HFFc6 (cell line): Measurements from ENCODE around the gene KLK10. TPM values are rescaled to one million over a fixed set of nuclear protein-coding genes. Genes with fewer than 3 reads are reported as not detected.

Experiments used
- DNase-seq: peaks from one replicate; pipeline ENCODE4 v3.0.0-alpha.2; 2018
- H3K27ac Mint-ChIP-seq: 2 replicates; pipeline ENCODE4 v1.8.0; 2020; ENCODE audit warnings: mild to moderate bottlenecking, mixed read lengths
- H3K27me3 Mint-ChIP-seq: 2 replicates; pipeline ENCODE4 v1.8.0; 2021; ENCODE audit warnings: mild to moderate bottlenecking, moderate library complexity, mixed read lengths; ENCODE audit not compliant: insufficient read depth
- H3K36me3 Mint-ChIP-seq: 2 replicates; pipeline ENCODE4 v1.8.0; 2021; ENCODE audit warnings: low read depth, mixed read lengths
- H3K4me1 Mint-ChIP-seq: 2 replicates; pipeline ENCODE4 v1.8.0; 2020; ENCODE audit warnings: low read depth, mixed read lengths
- H3K4me3 Mint-ChIP-seq: 2 replicates; pipeline ENCODE4 v1.8.0; 2020; ENCODE audit warnings: mild to moderate bottlenecking, moderate library complexity, mixed read lengths
- H3K9me3 Mint-ChIP-seq: 2 replicates; pipeline ENCODE4 v1.8.0; 2020; ENCODE audit warnings: mild to moderate bottlenecking, mixed read lengths
- CTCF ChIP-seq: fragments of 200-600 bp; sonication (generic); IDR thresholded peaks from 2 replicates; pipeline ENCODE4 v1.5.0; 2021; ENCODE audit warnings: antibody characterized with exemption, mild to moderate bottlenecking
- total RNA-seq, 6 experiments: library from RNA; stranded (reverse); fragmentation: NEBNext Ultra II Directional; extraction: Animal tissue kit (Norgen Biotek cat#: 25700); gene quantifications; 2 replicates in 1 of 6; 3 replicates in 5 of 6; pipeline ENCODE4 v1.2.3, GENCODE V29; 2021

KLK10 gene
- total RNA-seq, 6 experiments from 2014 or later = not detected

DNA sequence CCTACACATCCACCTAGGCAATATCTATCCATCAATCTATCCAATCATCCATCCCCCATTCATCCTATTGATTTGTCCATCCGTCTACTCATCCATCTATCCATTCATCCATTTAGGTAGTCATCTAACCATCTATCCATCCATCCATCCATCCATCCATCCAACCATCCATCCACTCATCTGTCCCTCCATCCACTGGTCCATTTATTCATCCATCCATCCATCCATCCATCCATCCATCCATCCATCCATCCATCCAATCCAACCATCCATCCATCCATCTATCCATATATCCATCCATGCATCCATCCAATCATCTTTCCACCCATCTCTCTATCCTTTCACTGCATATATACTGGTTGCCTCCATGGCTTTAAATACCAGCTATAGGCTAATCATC is 41.5 kb upstream of the KLK10 start:
- TF ChIP-seq CTCF = no peak
- Mint-ChIP-seq H3K4me3 (no peak overlapping the region), H3K27ac (no peak overlapping the region), H3K9me3 (peaks cover 19% of the 10 kb centered on the region), H3K36me3 (no peaks in the 10 kb centered on the region), H3K27me3 (peaks cover 4% of the 10 kb centered on the region), H3K4me1 (no peaks in the 10 kb centered on the region)
- no peak for DNase-seq

DNA sequence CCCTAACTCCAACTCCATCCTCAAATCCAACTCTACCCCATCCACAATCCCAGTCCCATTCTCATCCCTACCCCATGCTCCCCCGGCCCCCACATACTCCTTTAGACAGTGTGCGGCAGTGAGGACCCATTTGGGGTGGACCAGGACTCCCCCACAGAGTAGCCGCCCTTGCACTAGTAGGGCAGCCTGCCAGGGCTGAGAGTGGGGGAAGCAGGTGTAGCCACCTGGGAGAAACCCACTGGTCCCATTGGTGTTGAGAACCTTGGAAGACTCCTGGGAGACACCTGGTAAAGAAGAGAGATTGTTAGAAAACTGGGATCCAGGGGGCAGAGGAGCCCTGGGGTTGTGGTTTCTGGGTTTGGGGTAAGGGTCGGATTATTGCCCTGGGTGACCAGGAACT is 40.8 kb upstream of the KLK10 start:
- no peak for DNase-seq
- Mint-ChIP-seq H3K27ac (no peak overlapping the region), H3K4me1 (no peaks in the 10 kb centered on the region), H3K27me3 (peaks cover 4% of the 10 kb centered on the region), H3K4me3 (no peak overlapping the region), H3K36me3 (no peaks in the 10 kb centered on the region), H3K9me3 (peaks cover 22% of the 10 kb centered on the region)
- no peak for TF ChIP-seq CTCF

- Mint-ChIP-seq H3K36me3 (no peaks in the 10 kb centered on the region), H3K9me3 (peaks cover 22% of the 10 kb centered on the region), H3K4me3 (no peak overlapping the region), H3K27ac (no peak overlapping the region), H3K27me3 (peaks cover 4% of the 10 kb centered on the region), H3K4me1 (no peaks in the 10 kb centered on the region)
- no peak for TF ChIP-seq CTCF
- no peak for DNase-seq
Measured at GRCh38 chr19:51059715-51060114, 40.2 kb upstream of the KLK10 start.

DNA sequence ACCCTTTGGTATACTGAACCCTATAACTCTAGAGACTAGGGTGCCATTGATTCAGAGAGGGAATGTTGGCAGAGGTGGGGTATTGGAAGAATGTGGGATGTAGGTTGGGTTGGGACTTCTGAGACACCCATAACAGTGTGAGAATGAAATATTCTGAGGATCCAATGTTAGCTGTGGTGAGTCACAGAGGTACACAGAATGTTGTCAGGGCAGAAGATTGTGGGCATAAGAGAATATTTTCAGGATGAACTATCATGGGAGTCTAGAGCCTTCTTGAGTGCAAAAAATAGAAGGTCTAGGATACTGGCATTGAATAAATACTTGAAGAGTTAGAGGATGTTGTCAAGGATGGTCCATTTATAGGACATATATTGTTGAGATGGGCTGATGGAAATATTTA is 36.4 kb upstream of the KLK10 start:
- no peaks in the 10 kb centered on the region for H3K4me1 Mint-ChIP-seq
- no peaks in the 10 kb centered on the region; the same call in 1 of the 2 replicates for H3K27me3 Mint-ChIP-seq
- no peak overlapping the region for H3K27ac Mint-ChIP-seq
- no peak for DNase-seq
- H3K36me3 Mint-ChIP-seq = no peaks in the 10 kb centered on the region
- H3K9me3 Mint-ChIP-seq = peaks cover 13% of the 10 kb centered on the region
- no peak overlapping the region for H3K4me3 Mint-ChIP-seq
- no peak for TF ChIP-seq CTCF

- Mint-ChIP-seq H3K4me3 (no peak overlapping the region), H3K27me3 (peaks cover 2% of the 10 kb centered on the region), H3K27ac (no peak overlapping the region), H3K36me3 (no peaks in the 10 kb centered on the region), H3K4me1 (no peaks in the 10 kb centered on the region), H3K9me3 (peaks cover 26% of the 10 kb centered on the region)
- DNase-seq = no peak
- no peak for TF ChIP-seq CTCF
Measured at GRCh38 chr19:51047031-51047335, 27.5 kb upstream of the KLK10 start.

- Mint-ChIP-seq H3K27ac (no peak overlapping the region), H3K9me3 (peaks cover 23% of the 10 kb centered on the region), H3K4me3 (no peak overlapping the region), H3K36me3 (no peaks in the 10 kb centered on the region), H3K27me3 (peaks cover 2% of the 10 kb centered on the region), H3K4me1 (no peaks in the 10 kb centered on the region)
- no peak for TF ChIP-seq CTCF
- no peak for DNase-seq
Measured at GRCh38 chr19:51044327-51044726, 24.8 kb upstream of the KLK10 start.
